Activated CD4-positive, alpha-beta memory T cell treated with anti-CD3 and anti-CD28 coated beads for 36 hours (primary cell): ENCODE results near the gene COX6A1. TPM values are rescaled to one million over a fixed set of nuclear protein-coding genes. Genes with fewer than 3 reads are reported as not detected.
"Not testable (repeated sequence)": the region's sequence is repeated elsewhere in the genome, so short reads cannot be mapped to it uniquely, and the experiment has no call there.

ENCODE experiments used
- CTCF ChIA-PET: fragments of 350-600 bp; sonication (Branson Sonifier 250); formaldehyde crosslinking; loops from one replicate; lab custom pipeline; 2021; ENCODE audit warnings: antibody characterized with exemption, inconsistent platforms; lab: Charles Lee
- POLR2A ChIA-PET: fragments of 350-600 bp; sonication (Branson Sonifier 250); formaldehyde crosslinking; loops from one replicate; lab custom pipeline; 2021; ENCODE audit warnings: antibody characterized with exemption; lab: Charles Lee
- DNase-seq: peaks from one replicate; pipeline ENCODE4 v3.0.0-alpha.2; 2020
- H3K27ac Mint-ChIP-seq: one replicate; pipeline ENCODE4 v1.8.0; 2021; ENCODE audit warnings: mixed read lengths
- H3K27me3 Mint-ChIP-seq: one replicate; pipeline ENCODE4 v1.8.0; 2021; ENCODE audit warnings: mixed read lengths
- H3K36me3 Mint-ChIP-seq: one replicate; pipeline ENCODE4 v1.8.0; 2021; ENCODE audit warnings: mixed read lengths
- H3K4me1 Mint-ChIP-seq: one replicate; pipeline ENCODE4 v1.8.0; 2021; ENCODE audit warnings: low read depth, mixed read lengths
- H3K4me3 Mint-ChIP-seq: one replicate; pipeline ENCODE4 v1.8.0; 2021; ENCODE audit warnings: mild to moderate bottlenecking, mixed read lengths
- H3K9me3 Mint-ChIP-seq: one replicate; pipeline ENCODE4 v1.8.0; 2021; ENCODE audit warnings: mixed read lengths
- intact Hi-C: fragments of 100-400 bp; cut with micrococcal nuclease; formaldehyde crosslinking; loops from one replicate; pipeline ENCODE4 v1.15.1; 2023
- total RNA-seq, 2 experiments: library from RNA; stranded (reverse); gene quantifications; one replicate each; pipeline ENCODE4 v1.2.3, GENCODE V29; 2021

COX6A1 gene
- total RNA-seq, 2 experiments from 2014 or later = 474 to 478 TPM

DNA sequence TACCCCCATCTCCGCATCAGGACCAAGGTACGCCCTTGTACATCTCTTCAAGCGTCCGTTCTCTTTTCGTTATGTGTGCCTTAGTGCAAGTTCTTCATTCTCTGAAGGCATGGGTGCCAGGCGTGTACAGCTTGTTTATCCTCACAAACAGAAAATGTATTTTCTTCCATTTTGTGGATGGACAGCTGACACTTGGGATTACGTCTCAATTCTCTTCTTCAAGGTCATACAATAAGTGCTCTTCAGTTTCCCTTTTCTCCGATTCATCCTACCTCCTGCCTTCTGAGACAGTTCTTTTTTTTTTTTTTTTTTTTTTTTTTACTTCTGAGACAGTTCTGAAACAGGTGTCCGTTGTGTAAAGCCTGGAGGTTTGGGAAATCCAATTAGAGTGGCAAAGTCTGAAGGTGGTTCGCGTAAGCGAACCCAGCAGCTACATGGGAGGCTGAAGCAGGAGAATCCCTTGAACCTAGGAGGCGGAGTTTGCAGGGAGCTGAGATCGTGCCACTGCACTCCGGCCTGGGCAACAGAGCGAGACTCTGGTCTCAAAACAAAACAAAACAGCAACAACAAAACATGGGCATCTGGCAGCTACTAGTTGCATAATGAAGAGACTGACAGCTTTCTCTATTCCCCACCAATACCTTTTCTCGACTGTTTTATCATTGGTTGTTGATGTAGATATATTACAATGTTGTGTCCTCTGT is 734 bp downstream of the COX6A1 start:
- Mint-ChIP-seq H3K27ac (peak overlapping the region; percentile 92), H3K4me1 (peaks cover 22% of the 10 kb centered on the region), H3K27me3 (no peaks in the 10 kb centered on the region), H3K36me3 (peaks cover 13% of the 10 kb centered on the region), H3K9me3 (no peaks in the 10 kb centered on the region), H3K4me3 (peak overlapping the region; percentile 99)
- no peak for DNase-seq
- ChIA-PET POLR2A (interaction anchor here (1.1 to 1.3 kb wide), 3 partner anchors 30 to 177 kb away, joined by 3 to 4 read pairs (median 4); no protein-coding TSS in a partner anchor), CTCF (interaction anchor here (0.6 to 2.5 kb wide), 14 partner anchors 9 to 366 kb away, joined by 3 to 9 read pairs (median 4); partner anchors contain the start of gene SRSF9)
- intact Hi-C loops = loop anchor here (1.0 to 5.0 kb wide), 10 partner anchors 31 to 322 kb away; partner anchors contain the start of genes DYNLL1, MLEC, POP5 and RAB35

DNA sequence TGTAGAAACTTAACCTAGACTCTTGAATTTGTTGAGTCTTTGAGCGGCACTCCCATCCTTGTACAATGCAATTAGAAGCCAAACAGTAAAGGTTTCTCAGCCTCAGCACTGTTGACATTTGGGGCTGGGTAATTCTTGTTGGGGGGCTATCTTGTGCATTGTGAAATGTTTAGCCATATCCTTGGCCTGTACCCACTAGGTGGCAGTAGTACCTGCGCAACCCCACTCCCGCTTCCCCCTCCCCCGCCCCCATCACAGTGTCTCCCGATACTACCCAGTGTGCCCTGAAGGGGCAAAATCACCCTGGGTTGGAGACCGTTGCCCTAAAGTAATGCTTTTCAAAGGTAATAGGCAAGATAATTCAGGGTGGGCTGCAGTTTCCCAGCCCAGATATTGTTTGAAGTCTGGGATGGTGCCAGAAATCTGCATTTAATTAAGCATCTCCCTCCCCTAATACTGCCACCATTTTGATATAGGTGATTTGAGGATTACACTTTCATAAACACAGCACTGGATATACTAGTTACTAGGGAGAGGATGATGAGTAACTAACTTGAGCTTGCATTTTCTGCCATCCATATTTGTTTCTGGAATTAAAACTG is 1.8 kb downstream of the COX6A1 start:
- intact Hi-C loops = loop anchor here (1.0 to 5.0 kb wide), 6 partner anchors 57 to 247 kb away; partner anchors contain the start of genes DYNLL1, MLEC, POP5 and RPLP0
- H3K27me3 Mint-ChIP-seq = no peaks in the 10 kb centered on the region
- peaks cover 32% of the 10 kb centered on the region for H3K4me1 Mint-ChIP-seq
- ChIA-PET POLR2A (interaction anchor here (1.4 kb wide), 1 partner anchor 29 kb away, joined by 3 read pairs; no protein-coding TSS in a partner anchor), CTCF (interaction anchor here (0.6 to 2.5 kb wide), 17 partner anchors 9 to 211 kb away, joined by 3 to 7 read pairs (median 4); partner anchors contain the start of genes DYNLL1 and SRSF9)
- peak overlapping the region; percentile 45 for H3K27ac Mint-ChIP-seq
- peaks cover 21% of the 10 kb centered on the region for H3K36me3 Mint-ChIP-seq
- H3K9me3 Mint-ChIP-seq = no peaks in the 10 kb centered on the region
- H3K4me3 Mint-ChIP-seq = peak overlapping the region; percentile 39
- peak; percentile 85 for DNase-seq

DNA sequence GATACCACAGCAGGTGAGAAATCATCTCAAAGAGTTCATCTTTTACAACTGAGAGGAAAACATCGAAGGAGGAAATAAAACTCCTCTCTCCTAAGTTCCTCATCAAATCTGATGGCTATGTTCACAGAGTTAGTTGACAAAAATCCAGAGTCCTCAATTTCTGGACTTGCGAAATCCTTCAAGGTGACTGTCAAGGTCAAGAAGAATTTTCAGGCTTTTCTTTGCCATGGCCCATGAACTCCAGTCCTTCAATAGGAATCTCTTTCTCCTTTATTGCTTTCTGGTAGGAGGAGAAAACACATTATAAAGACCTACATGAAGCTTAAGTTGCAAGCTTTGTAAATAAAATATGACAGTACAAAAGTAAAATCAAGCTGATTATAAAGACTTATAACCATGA is 6.8 kb downstream of the COX6A1 start:
- peaks cover 1% of the 10 kb centered on the region for H3K27me3 Mint-ChIP-seq
- H3K4me3 Mint-ChIP-seq = peak overlapping the region; percentile 93
- CTCF ChIA-PET = interaction anchor here (1.7 to 1.8 kb wide), 2 partner anchors 9 to 25 kb away, joined by 5 to 6 read pairs; partner anchors contain the start of gene SRSF9
- peaks cover 44% of the 10 kb centered on the region for H3K4me1 Mint-ChIP-seq
- DNase-seq = no peak
- no peaks in the 10 kb centered on the region for H3K9me3 Mint-ChIP-seq
- peaks cover 29% of the 10 kb centered on the region for H3K36me3 Mint-ChIP-seq
- no peak overlapping the region for H3K27ac Mint-ChIP-seq
- POLR2A ChIA-PET = interaction anchor here (0.6 kb wide), 1 partner anchor 14 kb away, joined by 5 read pairs; no protein-coding TSS in a partner anchor
- intact Hi-C loops = no loop called here

DNA sequence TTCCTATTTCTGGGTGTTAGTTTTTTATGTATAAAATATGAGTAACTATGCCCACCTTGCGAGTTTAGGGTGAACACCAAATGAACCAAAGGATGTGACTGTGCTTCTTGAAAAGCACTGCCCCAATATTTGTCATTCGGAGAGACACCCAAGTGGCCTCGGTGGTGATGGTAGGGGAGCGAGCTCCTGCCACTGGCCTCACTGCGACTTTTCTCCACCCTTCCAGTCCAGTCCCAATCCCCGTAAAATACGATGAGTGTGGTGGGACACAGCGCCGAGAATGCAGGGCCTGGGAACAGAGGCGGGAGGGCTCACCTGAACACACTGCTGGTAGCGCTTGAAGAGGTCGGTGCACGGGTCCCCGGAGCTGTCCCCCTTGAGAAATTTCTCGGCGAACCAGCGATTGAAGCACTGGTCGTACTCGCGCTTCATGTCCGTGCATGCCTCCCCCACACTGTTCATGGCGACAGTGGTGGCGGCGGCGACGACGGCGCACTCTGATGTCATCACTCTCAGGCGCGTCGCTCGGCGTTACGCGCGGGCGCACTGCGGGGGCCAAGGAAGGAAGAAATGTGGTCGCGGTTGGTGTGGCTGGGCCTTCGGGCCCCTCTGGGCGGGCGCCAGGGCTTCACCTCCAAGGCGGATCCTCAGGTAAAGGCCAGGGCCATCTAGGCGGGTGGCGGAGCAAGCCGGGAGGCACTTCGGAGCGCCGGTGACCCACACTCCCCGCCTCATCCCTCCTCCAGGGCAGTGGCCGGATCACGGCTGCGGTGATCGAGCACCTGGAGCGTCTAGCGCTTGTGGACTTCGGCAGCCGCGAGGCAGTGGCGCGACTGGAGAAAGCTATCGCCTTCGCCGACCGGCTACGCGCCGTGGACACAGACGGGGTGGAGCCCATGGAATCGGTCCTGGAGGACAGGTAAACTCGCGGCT is 8.3 kb downstream of the COX6A1 start, which contains the start of the genes GATC and TRIAP1:
TSS of gene GATC (plus strand) at position 534 of the 933 bp plus-strand sequence. CDS start at position 571, 37 bp downstream.
TSS of gene TRIAP1 (minus strand) at position 474 of the 933 bp plus-strand sequence. CDS start at position 462, 12 bp downstream.
- Mint-ChIP-seq H3K4me3 (peak within 1 kb of the TSS; percentile 93), H3K27ac (peak within 1 kb of the TSS; percentile 94), H3K36me3 (peaks cover 28% of the 10 kb centered on the region), H3K27me3 (peaks cover 1% of the 10 kb centered on the region), H3K4me1 (peaks cover 35% of the 10 kb centered on the region), H3K9me3 (no peaks in the 10 kb centered on the region)
- ChIA-PET POLR2A (interaction anchor here (0.8 to 1.7 kb wide), 4 partner anchors 9 to 245 kb away, joined by 3 to 7 read pairs (median 4); partner anchors contain the start of genes RNU4-2, RPLP0 and SRSF9), CTCF (interaction anchor here (0.8 to 1.9 kb wide), 5 partner anchors 8 to 91 kb away, joined by 3 to 6 read pairs (median 4); partner anchors contain the start of gene SRSF9)
- intact Hi-C loops = loop anchor here (2.0 kb wide), 2 partner anchors 23 to 49 kb away; partner anchors contain the start of gene SRSF9
- DNase-seq = peak; percentile 94

- H3K27ac Mint-ChIP-seq = peak overlapping the region; percentile 94
- ChIA-PET CTCF (interaction anchor here (1.2 to 1.9 kb wide), 4 partner anchors 8 to 91 kb away, joined by 3 to 6 read pairs (median 5); no protein-coding TSS in a partner anchor), POLR2A (interaction anchor here (0.8 to 1.7 kb wide), 3 partner anchors 17 to 155 kb away, joined by 3 to 7 read pairs (median 4); partner anchors contain the start of genes RNU4-2 and SRSF9)
- not testable (repeated sequence) for DNase-seq, H3K27me3 Mint-ChIP-seq, H3K9me3 Mint-ChIP-seq
- peaks cover 25% of the 10 kb centered on the region for H3K36me3 Mint-ChIP-seq
- peaks cover 34% of the 10 kb centered on the region for H3K4me1 Mint-ChIP-seq
- peak overlapping the region; percentile 93 for H3K4me3 Mint-ChIP-seq
- intact Hi-C loops = loop anchor here (2.0 kb wide), 2 partner anchors 22 to 48 kb away; partner anchors contain the start of gene SRSF9
Measured at GRCh38 chr12:120446844-120447178, 8.9 kb downstream of the COX6A1 start.

- Mint-ChIP-seq H3K27ac (no peak overlapping the region), H3K4me1 (peaks cover 34% of the 10 kb centered on the region), H3K36me3 (peaks cover 26% of the 10 kb centered on the region), H3K9me3 (no peaks in the 10 kb centered on the region), H3K4me3 (peak overlapping the region; percentile 93), H3K27me3 (peaks cover 1% of the 10 kb centered on the region)
- no peak for DNase-seq
- ChIA-PET POLR2A (no interaction called here), CTCF (interaction anchor here (0.9 to 1.5 kb wide), 4 partner anchors 9 to 21 kb away, joined by 3 to 6 read pairs (median 6); no protein-coding TSS in a partner anchor)
- intact Hi-C loops = loop anchor here (2.0 kb wide), 2 partner anchors 21 to 47 kb away; partner anchors contain the start of gene SRSF9
Measured at GRCh38 chr12:120447992-120448391, 10.1 kb downstream of the COX6A1 start.

GRCh38 chr12:120452524-120452923 is 14.6 kb downstream of the COX6A1 start:
- H3K9me3 Mint-ChIP-seq, DNase-seq, H3K27ac Mint-ChIP-seq, H3K27me3 Mint-ChIP-seq, H3K4me3 Mint-ChIP-seq, intact Hi-C loops: not testable (repeated sequence)
- Mint-ChIP-seq H3K36me3 (peaks cover 21% of the 10 kb centered on the region), H3K4me1 (peaks cover 22% of the 10 kb centered on the region)
- CTCF ChIA-PET = interaction anchor here (0.6 to 11.8 kb wide), 5 partner anchors 8 to 267 kb away, joined by 3 to 97 read pairs (median 5); partner anchors contain the start of genes COX6A1 and SRSF9
- POLR2A ChIA-PET = interaction anchor here (0.6 kb wide), 1 partner anchor 91 kb away, joined by 3 read pairs; no protein-coding TSS in a partner anchor

- DNase-seq = no peak
- Mint-ChIP-seq H3K4me3 (no peak overlapping the region), H3K4me1 (peaks cover 16% of the 10 kb centered on the region), H3K27me3 (no peaks in the 10 kb centered on the region), H3K9me3 (no peaks in the 10 kb centered on the region), H3K27ac (peak overlapping the region; percentile 69), H3K36me3 (peaks cover 21% of the 10 kb centered on the region)
- intact Hi-C loops = no loop called here
- ChIA-PET CTCF (interaction anchor here (0.9 to 11.8 kb wide), 5 partner anchors 9 to 15 kb away, joined by 3 to 97 read pairs (median 5); partner anchors contain the start of genes COX6A1 and SRSF9), POLR2A (interaction anchor here (0.7 to 0.8 kb wide), 2 partner anchors 13 to 15 kb away, joined by 3 read pairs; no protein-coding TSS in a partner anchor)
Measured at GRCh38 chr12:120453060-120453750, 15.3 kb downstream of the COX6A1 start.

DNA sequence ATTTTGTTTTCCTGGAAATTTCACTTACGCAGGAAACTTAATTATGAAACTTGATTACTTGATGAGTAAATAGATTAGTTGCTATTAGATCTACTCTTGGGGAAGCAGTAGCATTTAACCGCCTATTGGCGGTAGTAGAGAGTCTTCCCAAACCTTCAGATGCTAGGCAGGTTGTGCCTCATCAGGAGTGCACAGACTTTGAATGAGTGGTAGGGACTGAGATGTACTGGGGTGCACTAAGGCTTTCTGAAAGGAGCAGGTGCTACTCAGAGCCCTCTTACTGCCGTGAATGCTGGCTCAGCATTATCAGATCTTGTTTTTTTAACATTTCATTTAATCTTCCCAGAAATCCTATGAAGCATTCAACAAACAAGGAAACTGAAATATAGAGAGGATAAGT is 16.1 kb downstream of the COX6A1 start:
- ChIA-PET CTCF (interaction anchor here (0.8 to 11.8 kb wide), 5 partner anchors 9 to 35 kb away, joined by 3 to 97 read pairs (median 5); partner anchors contain the start of genes COX6A1 and SRSF9), POLR2A (no interaction called here)
- intact Hi-C loops = loop anchor here (1.0 kb wide), 1 partner anchor 15 kb away; the partner anchor contains the start of gene SRSF9
- H3K4me1 Mint-ChIP-seq = peaks cover 15% of the 10 kb centered on the region
- no peaks in the 10 kb centered on the region for H3K27me3 Mint-ChIP-seq
- H3K9me3 Mint-ChIP-seq = no peaks in the 10 kb centered on the region
- peaks cover 24% of the 10 kb centered on the region for H3K36me3 Mint-ChIP-seq
- H3K27ac Mint-ChIP-seq = no peak overlapping the region
- no peak for DNase-seq
- H3K4me3 Mint-ChIP-seq = no peak overlapping the region

DNA sequence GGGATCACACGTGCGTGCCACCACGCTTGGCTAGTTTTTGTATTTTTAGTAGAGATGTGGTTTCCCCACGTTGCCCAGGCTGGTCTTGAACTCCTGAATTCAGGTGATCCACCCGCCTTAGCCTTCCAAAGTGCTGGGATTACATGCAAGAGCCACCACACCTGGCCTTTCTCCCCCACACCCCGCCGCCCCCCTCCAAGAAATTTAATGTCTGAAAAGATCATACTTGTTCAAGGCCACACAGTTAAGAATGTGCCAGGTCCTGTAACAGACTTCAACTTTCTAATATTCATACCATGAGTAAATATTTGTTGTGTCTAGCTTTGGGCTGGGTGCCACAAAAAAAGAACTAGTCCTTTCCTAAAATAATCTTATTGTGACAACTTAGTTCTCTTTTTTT is 17.4 kb downstream of the COX6A1 start:
- peaks cover 12% of the 10 kb centered on the region for H3K4me1 Mint-ChIP-seq
- intact Hi-C loops = no loop called here
- DNase-seq = no peak
- H3K36me3 Mint-ChIP-seq = peaks cover 26% of the 10 kb centered on the region
- no peaks in the 10 kb centered on the region for H3K9me3 Mint-ChIP-seq
- H3K4me3 Mint-ChIP-seq = no peak overlapping the region
- POLR2A ChIA-PET = interaction anchor here (0.6 to 0.7 kb wide), 2 partner anchors 322 to 442 kb away, joined by 4 to 6 read pairs; no protein-coding TSS in a partner anchor
- H3K27ac Mint-ChIP-seq = no peak overlapping the region
- CTCF ChIA-PET = interaction anchor here (0.6 to 11.8 kb wide), 2 partner anchors 12 to 25 kb away, joined by 3 to 97 read pairs; partner anchors contain the start of gene SRSF9
- H3K27me3 Mint-ChIP-seq = no peaks in the 10 kb centered on the region
